Stomach (tissue), 4 donors: ENCODE data around the gene MRPL1.

Experiments
- CTCF ChIP-seq, 7 experiments: fragments of 450-650 bp in 4 of 7; fragments of 200-600 bp in 3 of 7; sonication (generic) in 3 of 7; IDR thresholded peaks; one replicate each; pipeline ENCODE4 v1.5.1; 2016 to 2019; ENCODE audit warnings: antibody characterized with exemption in 7 of 7, control low read depth in 2 of 7, mild to moderate bottlenecking in 1 of 7
- POLR2A ChIP-seq, 4 donors: fragments of 450-650 bp; IDR thresholded peaks; one replicate each; pipeline ENCODE4 v1.6.1; 2016; ENCODE audit warnings: antibody characterized with exemption in 4 of 4, control low read depth in 2 of 4, mild to moderate bottlenecking in 1 of 4, moderate library complexity in 1 of 4
- POLR2AphosphoS5 ChIP-seq, 3 donors: sonication (generic); formaldehyde crosslinking; IDR thresholded peaks; one replicate each; pipeline ENCODE4 v1.6.1; 2016; ENCODE audit warnings: antibody characterized with exemption in 3 of 3

- TF ChIP-seq CTCF (IDR thresholded peaks at IDR 0.05), result no peak
- no peak for TF ChIP-seq POLR2A (IDR thresholded peaks at IDR 0.05)
- no peak for TF ChIP-seq POLR2AphosphoS5 (IDR thresholded peaks at IDR 0.05)
Measured at GRCh38 chr4:77877771-77878565, 15.3 kb downstream of the MRPL1 start.
